ENCODE results near the gene SERPINB6.

The SERPINB6 gene

GRCh38 chr6:2993755-2994317 lies 22.5 kb upstream of the SERPINB6 start:
- H3K27ac ChIP-seq (replicated peaks), result no peak overlapping the region
- no peak for TF ChIP-seq CTCF (IDR thresholded peaks at IDR 0.05; ENCODE audit: insufficient read depth, low read length)
- TF ChIP-seq POLR2AphosphoS5 (IDR thresholded peaks at IDR 0.05; ENCODE audit: low read depth), result no peak
- TF ChIP-seq GABPA (IDR thresholded peaks at IDR 0.05; ENCODE audit: low read depth), result no peak
- TF ChIP-seq, protein P1, sequence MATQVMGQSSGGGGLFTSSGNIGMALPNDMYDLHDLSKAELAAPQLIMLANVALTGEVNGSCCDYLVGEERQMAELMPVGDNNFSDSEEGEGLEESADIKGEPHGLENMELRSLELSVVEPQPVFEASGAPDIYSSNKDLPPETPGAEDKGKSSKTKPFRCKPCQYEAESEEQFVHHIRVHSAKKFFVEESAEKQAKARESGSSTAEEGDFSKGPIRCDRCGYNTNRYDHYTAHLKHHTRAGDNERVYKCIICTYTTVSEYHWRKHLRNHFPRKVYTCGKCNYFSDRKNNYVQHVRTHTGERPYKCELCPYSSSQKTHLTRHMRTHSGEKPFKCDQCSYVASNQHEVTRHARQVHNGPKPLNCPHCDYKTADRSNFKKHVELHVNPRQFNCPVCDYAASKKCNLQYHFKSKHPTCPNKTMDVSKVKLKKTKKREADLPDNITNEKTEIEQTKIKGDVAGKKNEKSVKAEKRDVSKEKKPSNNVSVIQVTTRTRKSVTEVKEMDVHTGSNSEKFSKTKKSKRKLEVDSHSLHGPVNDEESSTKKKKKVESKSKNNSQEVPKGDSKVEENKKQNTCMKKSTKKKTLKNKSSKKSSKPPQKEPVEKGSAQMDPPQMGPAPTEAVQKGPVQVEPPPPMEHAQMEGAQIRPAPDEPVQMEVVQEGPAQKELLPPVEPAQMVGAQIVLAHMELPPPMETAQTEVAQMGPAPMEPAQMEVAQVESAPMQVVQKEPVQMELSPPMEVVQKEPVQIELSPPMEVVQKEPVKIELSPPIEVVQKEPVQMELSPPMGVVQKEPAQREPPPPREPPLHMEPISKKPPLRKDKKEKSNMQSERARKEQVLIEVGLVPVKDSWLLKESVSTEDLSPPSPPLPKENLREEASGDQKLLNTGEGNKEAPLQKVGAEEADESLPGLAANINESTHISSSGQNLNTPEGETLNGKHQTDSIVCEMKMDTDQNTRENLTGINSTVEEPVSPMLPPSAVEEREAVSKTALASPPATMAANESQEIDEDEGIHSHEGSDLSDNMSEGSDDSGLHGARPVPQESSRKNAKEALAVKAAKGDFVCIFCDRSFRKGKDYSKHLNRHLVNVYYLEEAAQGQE (IDR thresholded peaks at IDR 0.05; ENCODE audit: insufficient replicate concordance, low read depth), result no peak
- no peak for TF ChIP-seq SPI1 (IDR thresholded peaks at IDR 0.05; ENCODE audit: borderline replicate concordance, low read depth)
- H3K4me3 ChIP-seq (replicated peaks; ENCODE audit: insufficient read depth, low read length), result no peak overlapping the region
- DNase-seq (ENCODE audit: low read depth in 1 of 2, low spot score in 1 of 2), result no peak
- no peaks in the 10 kb centered on the region for H3K27me3 ChIP-seq (ENCODE audit: insufficient read depth, poor library complexity, severe bottlenecking)

DNA sequence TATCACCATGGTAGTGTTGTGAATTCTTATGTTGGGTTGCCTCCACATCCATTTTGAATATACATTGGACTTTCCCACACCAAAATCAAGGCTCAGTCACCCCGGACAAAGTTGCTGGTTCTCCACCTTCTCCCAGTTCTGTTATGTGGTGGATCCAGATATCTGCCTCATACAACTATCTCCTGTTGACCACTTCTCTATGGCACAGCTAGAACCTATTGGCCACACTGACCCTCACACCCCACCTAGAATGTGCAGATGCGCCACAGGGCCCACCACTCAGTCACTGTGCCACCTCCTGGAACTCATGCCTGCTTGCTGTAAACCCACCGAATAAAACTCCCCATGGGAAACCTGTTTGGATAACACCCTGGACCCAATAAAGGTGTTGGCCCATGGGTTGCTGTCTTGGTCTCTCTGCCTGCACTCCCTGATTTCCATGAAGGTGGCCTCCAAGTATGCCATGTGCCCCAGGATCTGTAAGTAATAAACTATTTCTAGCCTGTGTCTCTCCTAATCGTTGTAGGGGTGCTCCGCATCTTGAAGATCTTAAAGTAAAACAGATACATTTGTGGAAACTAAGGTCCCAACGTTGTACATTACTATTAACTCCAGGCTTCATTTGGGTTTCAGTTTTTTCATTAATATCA lies 21.1 kb upstream of the SERPINB6 start:
- no peak for DNase-seq (ENCODE audit: low read depth in 1 of 2, low spot score in 1 of 2)
- Histone ChIP-seq H3K27ac (replicated peaks) (no peak overlapping the region), H3K4me3 (replicated peaks; ENCODE audit: insufficient read depth, low read length) (no peak overlapping the region), H3K27me3 (ENCODE audit: insufficient read depth, poor library complexity, severe bottlenecking) (no peaks in the 10 kb centered on the region)
- TF ChIP-seq CTCF (IDR thresholded peaks at IDR 0.05; ENCODE audit: insufficient read depth, low read length), result no peak
- no peak for TF ChIP-seq GABPA (IDR thresholded peaks at IDR 0.05; ENCODE audit: low read depth)
- TF ChIP-seq POLR2AphosphoS5 (IDR thresholded peaks at IDR 0.05; ENCODE audit: low read depth), result no peak
- TF ChIP-seq, protein P1 (IDR thresholded peaks at IDR 0.05; ENCODE audit: insufficient replicate concordance, low read depth), result no peak
- no peak for TF ChIP-seq SPI1 (IDR thresholded peaks at IDR 0.05; ENCODE audit: borderline replicate concordance, low read depth)

GRCh38 chr6:2990932-2991506 lies 19.7 kb upstream of the SERPINB6 start:
- DNase-seq (ENCODE audit: low read depth in 1 of 2, low spot score in 1 of 2), result no peak
- Histone ChIP-seq H3K27ac (replicated peaks) (no peak overlapping the region), H3K27me3 (ENCODE audit: insufficient read depth, poor library complexity, severe bottlenecking) (no peaks in the 10 kb centered on the region), H3K4me3 (replicated peaks; ENCODE audit: insufficient read depth, low read length) (no peak overlapping the region)
- TF ChIP-seq SPI1 (IDR thresholded peaks at IDR 0.05; ENCODE audit: borderline replicate concordance, low read depth) (no peak), CTCF (IDR thresholded peaks at IDR 0.05; ENCODE audit: insufficient read depth, low read length) (no peak), POLR2AphosphoS5 (IDR thresholded peaks at IDR 0.05; ENCODE audit: low read depth) (no peak), GABPA (IDR thresholded peaks at IDR 0.05; ENCODE audit: low read depth) (no peak)
- TF ChIP-seq, protein P1 (IDR thresholded peaks at IDR 0.05; ENCODE audit: insufficient replicate concordance, low read depth), result no peak

All from HL-60 (cell line).